Urothelium cell line (cell line): ENCODE results near the gene TAOK1.
A peak's percentile ranks its signal among the peaks of the same experiment; 100 is the strongest.

Source experiments
- DNase-seq: peaks from one replicate; pipeline ENCODE4 v3.0.0; 2011; ENCODE audit warnings: low spot score, mixed read lengths
- FAIRE-seq: peaks from 2 replicates; lab custom pipeline; 2011; peaks lifted over from hg19 to GRCh38; lab: Jason Lieb, UNC

Gene TAOK1

GRCh38 chr17:29592850-29593551 lies 202.8 kb downstream of the TAOK1 start, which contains the start of gene ANKRD13B:
Gene ANKRD13B (plus strand): TSS chr17:29593132. CDS start chr17:29593622, 490 bp downstream.
- DNase-seq = peak; percentile 44

GRCh38 chr17:29593591-29594518 lies 203.7 kb downstream of the TAOK1 start:
- DNase-seq (peak; percentile 33), FAIRE-seq (no peak)

More at GRCh38 chr17:29592850-29593551, 202.8 kb downstream of the TAOK1 start, which contains the start of gene ANKRD13B:
- FAIRE-seq = no peak

- no peak for FAIRE-seq
- no peak for DNase-seq
Observed at GRCh38 chr17:29594519-29595090, 204.4 kb downstream of the TAOK1 start.

GRCh38 chr17:29595107-29595942 lies 205.2 kb downstream of the TAOK1 start:
- DNase-seq = no peak
- FAIRE-seq = no peak

GRCh38 chr17:29595943-29596774 lies 206.0 kb downstream of the TAOK1 start:
- FAIRE-seq = no peak
- no peak for DNase-seq

GRCh38 chr17:29596811-29597210 lies 206.6 kb downstream of the TAOK1 start:
- DNase-seq (no peak), FAIRE-seq (no peak)

GRCh38 chr17:29597361-29598172 lies 207.4 kb downstream of the TAOK1 start:
- FAIRE-seq (no peak), DNase-seq (no peak)
